Liver (tissue), 9 donors: ENCODE results near the gene PMP22. TPM values are rescaled to one million over a fixed set of nuclear protein-coding genes. Genes with fewer than 3 reads are reported as not detected.

Experiments used
- DNase-seq: peaks from one replicate; pipeline ENCODE4 v3.0.0-alpha.2; 2017; ENCODE audit warnings: low spot score
- H3K27ac ChIP-seq, 2 donors: one replicate each; pipeline ENCODE4 v1.7.0; 2013; ENCODE audit warnings: inconsistent platforms in 2 of 2, low read length in 2 of 2, control low read depth in 1 of 2, low read depth in 1 of 2, mild to moderate bottlenecking in 1 of 2
- H3K27me3 ChIP-seq, 4 donors: one replicate each; pipeline versions ENCODE4 v1.6.1 to v1.7.0; 2013; ENCODE audit warnings: low read length in 3 of 4, inconsistent platforms in 1 of 4, mild to moderate bottlenecking in 1 of 4, moderate library complexity in 1 of 4; ENCODE audit not compliant: control insufficient read depth in 4 of 4, insufficient read depth in 4 of 4
- H3K36me3 ChIP-seq, 4 donors: one replicate each; pipeline versions ENCODE4 v1.6.1 to v1.7.0; 2013; ENCODE audit warnings: low read length in 3 of 4, mild to moderate bottlenecking in 3 of 4, low read depth in 1 of 4, moderate library complexity in 1 of 4; ENCODE audit not compliant: control insufficient read depth in 4 of 4, insufficient read depth in 3 of 4
- H3K4me1 ChIP-seq, 4 donors: one replicate each; pipeline versions ENCODE4 v1.6.1 to v1.7.0; 2013; ENCODE audit warnings: low read length in 3 of 4, mild to moderate bottlenecking in 3 of 4, moderate library complexity in 1 of 4; ENCODE audit not compliant: control insufficient read depth in 4 of 4, insufficient read depth in 4 of 4
- H3K4me3 ChIP-seq, 3 donors: one replicate each; pipeline versions ENCODE4 v1.6.1 to v1.7.0; 2013; ENCODE audit warnings: low read length in 3 of 3, control low read depth in 1 of 3, low read depth in 1 of 3, mild to moderate bottlenecking in 1 of 3
- H3K9ac ChIP-seq, 2 donors: one replicate each; pipeline ENCODE4 v1.7.0; 2013; ENCODE audit warnings: low read length in 2 of 2, mild to moderate bottlenecking in 2 of 2, moderate library complexity in 2 of 2, control low read depth in 1 of 2, low read depth in 1 of 2
- H3K9me3 ChIP-seq, 4 donors: one replicate each; pipeline versions ENCODE4 v1.6.1 to v1.7.0; 2013; ENCODE audit warnings: low read length in 3 of 4; ENCODE audit not compliant: control insufficient read depth in 4 of 4
- CTCF ChIP-seq: fragments of 150-350 bp; IDR thresholded peaks from 2 replicates; pipeline ENCODE4 v1.5.1; 2017; ENCODE audit warnings: improper control_type of control experiment, low read depth, low read length; ENCODE audit not compliant: missing input control
- EGR1 ChIP-seq, 2 donors: IDR thresholded peaks; 2 replicates each; pipeline ENCODE4 v1.6.1; 2016 to 2018; ENCODE audit warnings: antibody characterized with exemption in 2 of 2, low read depth in 2 of 2
- FOXA2 ChIP-seq: IDR thresholded peaks from 2 replicates; pipeline ENCODE4 v1.6.1; 2016; ENCODE audit warnings: antibody characterized with exemption
- GABPA ChIP-seq, 2 donors: IDR thresholded peaks in 1 of 2; conservative IDR thresholded peaks in 1 of 2; 2 replicates each; pipeline ENCODE4 v1.6.1; 2016; ENCODE audit warnings: antibody characterized with exemption in 2 of 2, mild to moderate bottlenecking in 1 of 2, moderate library complexity in 1 of 2
- HNF4G ChIP-seq: IDR thresholded peaks from 2 replicates; pipeline ENCODE4 v1.6.1; 2016; ENCODE audit warnings: antibody characterized with exemption
- JUND ChIP-seq, 2 donors: IDR thresholded peaks; 2 replicates each; pipeline ENCODE4 v1.6.1; 2016; ENCODE audit warnings: antibody characterized with exemption in 2 of 2
- MAX ChIP-seq: IDR thresholded peaks from 2 replicates; pipeline ENCODE4 v1.6.1; 2016; ENCODE audit warnings: antibody characterized with exemption
- NR2F2 ChIP-seq: IDR thresholded peaks from 2 replicates; pipeline ENCODE4 v1.6.1; 2016; ENCODE audit warnings: antibody characterized with exemption
- RXRA ChIP-seq, 2 donors: IDR thresholded peaks; 2 replicates each; pipeline ENCODE4 v1.6.1; 2017 to 2018; ENCODE audit warnings: antibody characterized with exemption in 2 of 2, mild to moderate bottlenecking in 1 of 2
- ZBTB33 ChIP-seq: IDR thresholded peaks from 2 replicates; pipeline ENCODE4 v1.6.1; 2016; ENCODE audit warnings: antibody characterized with exemption
- WGBS: extraction: QIAGEN DNeasy Blood & Tissue Kit; methylation state at CpG from one replicate; pipeline ENCODE4 v1.1.7; 2013; 5-methylcytosine and 5-hydroxymethylcytosine counted together
- polyA plus RNA-seq, 2 donors: library from polyadenylated mRNA; stranded (reverse) in 1 of 2; unstranded in 1 of 2; fragments of 200-250 nt in 1 of 2; fragments of >200 nt in 1 of 2; fragmentation: Nextera tagmentation in 1 of 2; extraction: Ambion mirVana in 1 of 2; gene quantifications; one replicate each; pipeline versions ENCODE4 v1.2.1 to v1.2.3, GENCODE V29; 2013 to 2015
- total RNA-seq, 2 donors: library from RNA; depleted of rRNA; stranded (reverse); fragments of >200 nt; gene quantifications; one replicate each; pipeline ENCODE4 v1.2.3, GENCODE V29; 2014
- donor health status: healthy.
- donor health status: healthy.
- donor health status: healthy.
- donor health status: healthy.
- donor health status: healthy.

The PMP22 gene
- total and polyA plus RNA-seq, 4 donors: 3.2 to 9.1 (median 5.7) TPM

GRCh38 chr17:15309793-15310192 lies 44.7 kb upstream of the PMP22 start (continued):
- no peak for TF ChIP-seq ZBTB33
- TF ChIP-seq CTCF: no peak

- H3K4me3 ChIP-seq: no peak overlapping the region
- no peak overlapping the region for H3K27ac ChIP-seq
- no peak for DNase-seq
- H3K27me3 ChIP-seq: no peaks in the 10 kb centered on the region
- no peaks in the 10 kb centered on the region for H3K9me3 ChIP-seq
- no peaks in the 10 kb centered on the region for H3K4me1 ChIP-seq
- H3K9ac ChIP-seq: no peak overlapping the region
- no peak for TF ChIP-seq FOXA2
- TF ChIP-seq NR2F2: no peak
- H3K36me3 ChIP-seq: no peaks in the 10 kb centered on the region
- 65% methylated on average over 3 of the region's 3 CpGs for WGBS
Measured at GRCh38 chr17:15309236-15309635, 44.1 kb upstream of the PMP22 start.

- DNase-seq: no peak
- H3K9ac ChIP-seq: no peak overlapping the region
Measured at GRCh38 chr17:15308758-15309157, 43.6 kb upstream of the PMP22 start.

GRCh38 chr17:15307710-15308111 lies 42.6 kb upstream of the PMP22 start:
- Histone ChIP-seq H3K4me3 (no peak overlapping the region), H3K27me3 (peaks cover 0 to 4% (median 0%) of the 10 kb centered on the region in 4 donors), H3K27ac (no peak overlapping the region), H3K4me1 (no peaks in the 10 kb centered on the region), H3K9me3 (no peaks in the 10 kb centered on the region), H3K36me3 (no peaks in the 10 kb centered on the region), H3K9ac (no peak overlapping the region)
- no peak for TF ChIP-seq CTCF
- TF ChIP-seq HNF4G: no peak
- TF ChIP-seq MAX: no peak
- no peak for TF ChIP-seq GABPA (IDR thresholded peaks at IDR 0.05 in 1 of 2, conservative IDR thresholded peaks at IDR 0.05 in 1 of 2)
- no peak for TF ChIP-seq RXRA (IDR thresholded peaks at IDR 0.05)
- no peak for TF ChIP-seq JUND (IDR thresholded peaks at IDR 0.05)
- 62% methylated on average over 4 of the region's 4 CpGs for WGBS
- DNase-seq: no peak

More at GRCh38 chr17:15308758-15309157, 43.6 kb upstream of the PMP22 start:
- WGBS: 85% methylated on average over 7 of the region's 7 CpGs
- no peaks in the 10 kb centered on the region for H3K9me3 ChIP-seq
- H3K27me3 ChIP-seq: peaks cover 0 to 4% (median 0%) of the 10 kb centered on the region in 4 donors
- no peak overlapping the region for H3K4me3 ChIP-seq
- H3K36me3 ChIP-seq: no peaks in the 10 kb centered on the region
- no peak overlapping the region for H3K27ac ChIP-seq
- TF ChIP-seq EGR1 (IDR thresholded peaks at IDR 0.05; ENCODE audit: low read depth in 2 of 2): no peak
- no peaks in the 10 kb centered on the region for H3K4me1 ChIP-seq
